HepG2 (cell line): ENCODE data around the gene PAPOLA. TPM values are rescaled to one million over a fixed set of nuclear protein-coding genes. Genes with fewer than 3 reads are reported as not detected.

Source experiments
- ATAC-seq: fragments of 200-7000 bp; cut with Tn5 transposase; 3 replicates; pipeline ENCODE4 v1.9.1; 2020; ENCODE audit warnings: mild to moderate bottlenecking, moderate library complexity
- BruUV-seq: library from RNA; stranded (reverse); fragments of 400-500 nt; replicated peaks from 2 replicates; lab custom pipeline; 2021; lab: Mats Ljungman, UMichigan
- CTCF ChIA-PET: fragments of 300-600 bp; formaldehyde crosslinking; extraction: SDS; loops from one replicate; lab custom pipeline; 2021; ENCODE audit warnings: low total read pairs, inconsistent platforms, low intra/inter-chr PET ratio; lab: Yijun Ruan, JAX
- POLR2A ChIA-PET: fragments of 350-600 bp; sonication (Branson Sonifier 250); formaldehyde crosslinking; loops from one replicate; lab custom pipeline; 2020; ENCODE audit warnings: antibody characterized with exemption, inconsistent platforms; lab: Yijun Ruan, JAX
- DNase-seq: peaks from one replicate; pipeline ENCODE4 v3.0.0-alpha.2; 2015; ENCODE audit warnings: low spot score
- FAIRE-seq: peaks from 3 replicates; lab custom pipeline; 2011; peaks lifted over from hg19 to GRCh38; lab: Jason Lieb, UNC
- H2AFZ ChIP-seq: one replicate; pipeline ENCODE4 v1.6.1; 2011; ENCODE audit warnings: low read length, inconsistent platforms
- H3K27ac ChIP-seq: fragments of 300-600 bp; 3 replicates; pipeline ENCODE4 v1.8.0; 2011; ENCODE audit warnings: mixed run types, mild to moderate bottlenecking, mixed read lengths, low read length, inconsistent platforms; ENCODE audit not compliant: insufficient read depth; ENCODE audit errors: extremely low read length
- H3K27me3 ChIP-seq, 2 experiments: fragments of 200-600 bp in 1 of 2; 2 replicates in 1 of 2; 3 replicates in 1 of 2; pipeline versions ENCODE4 v1.6.0 to v1.8.0; 2011; ENCODE audit warnings: low read length in 2 of 2, mild to moderate bottlenecking in 2 of 2, moderate library complexity in 2 of 2, inconsistent platforms in 1 of 2; ENCODE audit not compliant: insufficient read depth in 2 of 2, control insufficient read depth in 1 of 2
- H3K36me3 ChIP-seq, 2 experiments: fragments of 200-600 bp in 1 of 2; replicated peaks in 1 of 2; 2 replicates in 1 of 2; 3 replicates in 1 of 2; pipeline versions ENCODE4 v1.5.1 to v1.8.0; 2011; ENCODE audit warnings: low read length in 2 of 2, inconsistent platforms in 1 of 2; ENCODE audit not compliant: insufficient read depth in 2 of 2, control insufficient read depth in 1 of 2
- H3K4me1 ChIP-seq: 2 replicates; pipeline ENCODE4 v1.5.1; 2012; ENCODE audit warnings: low read length, inconsistent platforms; ENCODE audit not compliant: insufficient read depth
- H3K4me2 ChIP-seq: 2 replicates; pipeline ENCODE4 v1.6.0; 2011; ENCODE audit warnings: low read depth, low read length, inconsistent platforms
- H3K4me3 ChIP-seq, 3 experiments: fragments of 200-600 bp in 1 of 3; sonication (generic), shearing (Covaris generic) in 1 of 3; replicated peaks in 1 of 3; 2 replicates each; pipeline ENCODE4 v1.5.1; 2011 to 2016; ENCODE audit warnings: low read length in 3 of 3, inconsistent platforms in 2 of 3, low read depth in 2 of 3, mild to moderate bottlenecking in 2 of 3, control low read depth in 1 of 3, mixed read lengths in 1 of 3; ENCODE audit not compliant: insufficient read depth in 1 of 3
- H3K79me2 ChIP-seq: one replicate; pipeline ENCODE4 v1.6.1; 2011; ENCODE audit warnings: low read length, inconsistent platforms; ENCODE audit not compliant: insufficient read depth
- H3K9ac ChIP-seq: 2 replicates; pipeline ENCODE4 v1.6.0; 2011; ENCODE audit warnings: mild to moderate bottlenecking, low read depth, low read length, inconsistent platforms; ENCODE audit not compliant: insufficient read depth
- H3K9me3 ChIP-seq: 2 replicates; pipeline ENCODE4 v1.5.1; 2012; ENCODE audit warnings: mild to moderate bottlenecking, low read length
- H4K20me1 ChIP-seq: 2 replicates; pipeline ENCODE4 v1.6.0; 2011; ENCODE audit warnings: inconsistent platforms, mild to moderate bottlenecking, low read length, moderate library complexity; ENCODE audit not compliant: insufficient read depth
- HNRNPH1 ChIP-seq: fragments of 200-400 bp; formaldehyde crosslinking; optimal IDR thresholded peaks from 2 replicates; pipeline ENCODE3; 2017; ENCODE audit warnings: mild to moderate bottlenecking, low read depth, low read length
- KDM5B ChIP-seq: sonication (generic); formaldehyde crosslinking; IDR thresholded peaks from 2 replicates; pipeline ENCODE4 v1.4.0; 2020; ENCODE audit warnings: missing genetic modification reagents, mild to moderate bottlenecking, borderline replicate concordance
- MBD4 ChIP-seq: IDR thresholded peaks from 2 replicates; pipeline ENCODE4 v1.6.1; 2012; ENCODE audit warnings: low read length, inconsistent platforms, borderline replicate concordance
- NFYC ChIP-seq: IDR thresholded peaks from 2 replicates; pipeline ENCODE4 v1.6.1; 2016; ENCODE audit warnings: missing genetic modification reagents, missing compliant biosample characterization
- ONECUT2 ChIP-seq: sonication (generic); formaldehyde crosslinking; IDR thresholded peaks from 2 replicates; pipeline ENCODE4 v1.4.0; 2020; ENCODE audit warnings: missing genetic modification reagents
- PHB2 ChIP-seq: fragments of 450-650 bp; IDR thresholded peaks from 2 replicates; pipeline ENCODE4 v1.6.1; 2018; ENCODE audit not compliant: partially characterized antibody
- STAG1 ChIP-seq: sonication (generic); formaldehyde crosslinking; IDR thresholded peaks from 2 replicates; pipeline ENCODE4 v1.4.0; 2020; ENCODE audit warnings: missing genetic modification reagents
- SUZ12 ChIP-seq: fragments of 150-350 bp; IDR thresholded peaks from 2 replicates; pipeline ENCODE4 v1.6.1; 2014; ENCODE audit warnings: low read depth, low read length
- ZIK1 ChIP-seq: sonication (generic); formaldehyde crosslinking; IDR thresholded peaks from 2 replicates; pipeline ENCODE4 v1.5.0; 2020; ENCODE audit warnings: mild to moderate bottlenecking, low read depth, missing genetic modification reagents, borderline replicate concordance
- ZKSCAN5 ChIP-seq: sonication (generic); formaldehyde crosslinking; IDR thresholded peaks from 2 replicates; pipeline ENCODE4 v1.5.1; 2020; ENCODE audit warnings: mild to moderate bottlenecking, missing genetic modification reagents
- ZNF101 ChIP-seq: sonication (generic); formaldehyde crosslinking; IDR thresholded peaks from 2 replicates; pipeline ENCODE4 v1.4.0; 2020; ENCODE audit warnings: mild to moderate bottlenecking, low read depth, missing genetic modification reagents, borderline replicate concordance
- ZNF281 ChIP-seq: sonication (generic); formaldehyde crosslinking; IDR thresholded peaks from 2 replicates; pipeline ENCODE4 v1.4.0; 2020; ENCODE audit warnings: missing genetic modification reagents, borderline replicate concordance
- ZNF333 ChIP-seq: sonication (generic); formaldehyde crosslinking; IDR thresholded peaks from 2 replicates; pipeline ENCODE4 v1.4.0; 2020; ENCODE audit warnings: mild to moderate bottlenecking, missing genetic modification reagents, borderline replicate concordance
- ZNF772 ChIP-seq: sonication (generic); formaldehyde crosslinking; IDR thresholded peaks from 2 replicates; pipeline ENCODE4 v1.5.0; 2020; ENCODE audit warnings: mild to moderate bottlenecking, missing genetic modification reagents
- ZSCAN22 ChIP-seq: sonication (generic); formaldehyde crosslinking; IDR thresholded peaks from 2 replicates; pipeline ENCODE4 v1.4.0; 2020; ENCODE audit warnings: mild to moderate bottlenecking, missing genetic modification reagents
- ZSCAN9 ChIP-seq: IDR thresholded peaks from 2 replicates; pipeline ENCODE4 v1.6.1; 2016; ENCODE audit warnings: borderline replicate concordance
- WGBS: methylation state at CpG from one replicate; pipeline ENCODE4 v1.1.6; 2017; ENCODE audit warnings: low lambda C conversion rate; 5-methylcytosine and 5-hydroxymethylcytosine counted together
- in situ Hi-C: cut with HindIII; loops from 2 replicates; pipeline ENCODE4 v1.10.0; 2017; ENCODE audit warnings: low pct_unique_long_range_greater_than_20kb; ENCODE audit not compliant: extremely low pct_ligation_motif_present
- intact Hi-C: fragments of 100-400 bp; cut with micrococcal nuclease; formaldehyde crosslinking; loops from one replicate; pipeline ENCODE4 v1.10.0; 2022; ENCODE audit not compliant: unreplicated experiment
- polyA plus RNA-seq, 8 experiments: library from polyadenylated mRNA; depleted of rRNA in 3 of 8; stranded (reverse) in 7 of 8; unstranded in 1 of 8; fragments of >200 nt; fragmentation: Illumina TruSeq in 4 of 8; extraction: Trizol in 4 of 8; gene quantifications; 2 replicates each; pipeline versions ENCODE4 v1.2.1 to v1.2.3, GENCODE V29; 2011 to 2016; ENCODE audit warnings: low read depth in 4 of 8, missing spikeins in 1 of 8, mixed read lengths in 1 of 8; ENCODE audit not compliant: insufficient read depth in 1 of 8
- total RNA-seq, 5 experiments: library from RNA; depleted of rRNA; stranded (reverse); fragments of >200 nt; fragmentation: Illumina TruSeq; extraction: Trizol; gene quantifications; 2 replicates each; pipeline ENCODE4 v1.2.3, GENCODE V29; 2016; ENCODE audit warnings: low read depth in 1 of 5

PAPOLA gene
- total and polyA plus RNA-seq, 2 of the 13 experiments (the other 11 are each of a cell fraction or from before 2014, with no cell fraction given), result 103 to 151 TPM

- intact Hi-C loops, result loop anchor here (5.0 kb wide), 1 partner anchor 176 kb away; no protein-coding TSS in a partner anchor
- POLR2A ChIA-PET, result no interaction called here
Observed at GRCh38 chr14:96565811-96566210, 63.6 kb downstream of the PAPOLA start.

GRCh38 chr14:96567289-96567899, 65.2 kb downstream of the PAPOLA start:
- in situ Hi-C loops, result no loop called here
- 94% methylated on average over 3 of the region's 3 CpGs for WGBS
- no peak overlapping the region for H3K4me2 ChIP-seq
- no peaks in the 10 kb centered on the region for H3K27me3 ChIP-seq
- CTCF ChIA-PET, result no interaction called here
- H4K20me1 ChIP-seq, result no peaks in the 10 kb centered on the region
- H3K36me3 ChIP-seq, result peaks cover 0 to 29% of the 10 kb centered on the region in 2 experiments; a peak in 4 of 5 replicates
- no peak overlapping the region for H3K27ac ChIP-seq
- peak; percentile 4 for FAIRE-seq
- H3K79me2 ChIP-seq, result no peaks in the 10 kb centered on the region
- ATAC-seq, result peak; percentile 88
- peak; percentile 21 for DNase-seq
- H3K4me1 ChIP-seq, result no peaks in the 10 kb centered on the region
- no peak overlapping the region for H2AFZ ChIP-seq
- H3K4me3 ChIP-seq, result no peak overlapping the region
- BruUV-seq, result no TSS peak
- POLR2A ChIA-PET, result no interaction called here
- intact Hi-C loops, result loop anchor here (5.0 kb wide), 1 partner anchor 175 kb away; no protein-coding TSS in a partner anchor
- no peaks in the 10 kb centered on the region for H3K9me3 ChIP-seq
- no peak overlapping the region for H3K9ac ChIP-seq
- no peak for TF ChIP-seq ZKSCAN5 (CRISPR knock-in tag)
- no peak for TF ChIP-seq PHB2
- no peak for TF ChIP-seq MBD4
- TF ChIP-seq ZNF281 (CRISPR knock-in tag), result no peak
- peak; percentile 35; the same call in 1 of the 2 replicates for TF ChIP-seq STAG1 (CRISPR knock-in tag)

More at GRCh38 chr14:96565811-96566210, 63.6 kb downstream of the PAPOLA start:
- no peak overlapping the region for H3K4me2 ChIP-seq
- no peak overlapping the region for H3K27ac ChIP-seq
- peaks cover 0 to 34% of the 10 kb centered on the region in 2 experiments; a peak in 4 of 5 replicates for H3K36me3 ChIP-seq
- CTCF ChIA-PET, result no interaction called here
- H3K27me3 ChIP-seq, result no peaks in the 10 kb centered on the region
- DNase-seq (no peak), ATAC-seq (no peak), FAIRE-seq (no peak)
- H2AFZ ChIP-seq, result no peak overlapping the region
- BruUV-seq, result TSS peak; percentile 15
- H3K9ac ChIP-seq, result no peak overlapping the region
- in situ Hi-C loops, result no loop called here
- WGBS, result 90% methylated on average over 2 of the region's 2 CpGs
- no peak overlapping the region for H3K4me3 ChIP-seq
- TF ChIP-seq ZIK1 (no peak), ZNF101 (CRISPR knock-in tag) (no peak), HNRNPH1 (no peak), ZNF772 (CRISPR knock-in tag) (no peak), NFYC (CRISPR knock-in tag) (no peak), ZSCAN9 (CRISPR knock-in tag) (no peak), ZNF333 (no peak), ZSCAN22 (CRISPR knock-in tag) (no peak), SUZ12 (no peak), KDM5B (no peak), ONECUT2 (no peak)
- H3K79me2 ChIP-seq, result no peaks in the 10 kb centered on the region
- H3K9me3 ChIP-seq, result no peaks in the 10 kb centered on the region
- no peaks in the 10 kb centered on the region for H3K4me1 ChIP-seq
- H4K20me1 ChIP-seq, result no peaks in the 10 kb centered on the region
